MM.1S (cell line): Measurements from ENCODE around the gene ATXN1.

Experiments used
- DNase-seq: peaks from one replicate; pipeline ENCODE4 v3.0.0-alpha.2; 2015
- H2AFZ ChIP-seq: fragments of 300-600 bp; sonication (generic); 2 replicates; pipeline ENCODE4 v1.6.0; 2016; ENCODE audit warnings: antibody characterized with exemption, low read length
- H3F3A ChIP-seq: fragments of 300-600 bp; sonication (generic); 2 replicates; pipeline ENCODE4 v1.6.1; 2016; ENCODE audit warnings: mild to moderate bottlenecking, antibody characterized with exemption, low read length, moderate library complexity, mixed read lengths; ENCODE audit not compliant: insufficient read depth
- H3K27ac ChIP-seq: fragments of 300-600 bp; sonication (generic); 2 replicates; pipeline ENCODE4 v1.5.1; 2016; ENCODE audit warnings: mild to moderate bottlenecking, low read length
- H3K27me3 ChIP-seq: fragments of 300-600 bp; sonication (generic); replicated peaks from 2 replicates; pipeline ENCODE4 v1.6.0; 2016; ENCODE audit warnings: low read length; ENCODE audit not compliant: insufficient read depth
- H3K36me3 ChIP-seq: fragments of 300-600 bp; sonication (generic); replicated peaks from 2 replicates; pipeline ENCODE4 v1.6.1; 2016; ENCODE audit warnings: mild to moderate bottlenecking, low read length, mixed read lengths; ENCODE audit not compliant: insufficient read depth
- H3K4me1 ChIP-seq: fragments of 300-600 bp; sonication (generic); 2 replicates; pipeline ENCODE4 v1.6.1; 2016; ENCODE audit warnings: low read length, mixed read lengths
- H3K4me2 ChIP-seq: fragments of 300-600 bp; sonication (generic); 2 replicates; pipeline ENCODE4 v1.6.0; 2016; ENCODE audit warnings: low read depth, low read length
- H3K4me3 ChIP-seq: fragments of 300-600 bp; sonication (generic); 2 replicates; pipeline ENCODE4 v1.5.1; 2016; ENCODE audit warnings: low read length, mixed read lengths
- H3K79me2 ChIP-seq: fragments of 300-600 bp; sonication (generic); 2 replicates; pipeline ENCODE4 v1.6.1; 2016; ENCODE audit warnings: mixed run types, low read length, mixed read lengths
- H3K9ac ChIP-seq: fragments of 300-600 bp; sonication (generic); 2 replicates; pipeline ENCODE4 v1.6.1; 2016; ENCODE audit warnings: low read length, mixed read lengths
- H3K9me2 ChIP-seq: fragments of 300-600 bp; sonication (generic); replicated peaks from 2 replicates; pipeline ENCODE4 v1.6.1; 2016; ENCODE audit warnings: mild to moderate bottlenecking, low read length, mixed read lengths; ENCODE audit not compliant: insufficient read depth
- H3K9me3 ChIP-seq: fragments of 300-600 bp; sonication (generic); replicated peaks from 2 replicates; pipeline ENCODE4 v1.6.1; 2016; ENCODE audit warnings: mild to moderate bottlenecking, low read length, mixed read lengths; ENCODE audit not compliant: insufficient read depth
- H4K20me1 ChIP-seq: fragments of 300-600 bp; sonication (generic); 2 replicates; pipeline ENCODE4 v1.6.1; 2016; ENCODE audit warnings: mild to moderate bottlenecking, low read length, moderate library complexity, mixed read lengths; ENCODE audit not compliant: insufficient read depth
- EZH2 ChIP-seq: fragments of 300-600 bp; sonication (generic); optimal IDR thresholded peaks from 2 replicates; pipeline ENCODE3; 2017; ENCODE audit warnings: low read depth, mild to moderate bottlenecking, antibody characterized with exemption, low read length, mixed read lengths
- EZH2phosphoT487 ChIP-seq: fragments of 300-600 bp; sonication (generic); IDR thresholded peaks from 2 replicates; pipeline ENCODE4 v1.6.1; 2018; ENCODE audit warnings: antibody characterized with exemption, low read length
- TF ChIP-seq, protein P1 (sequence below): fragments of 300-600 bp; sonication (generic); IDR thresholded peaks from 2 replicates; pipeline ENCODE4 v1.5.1; 2016; ENCODE audit warnings: antibody characterized with exemption, low read length, mixed read lengths

ATXN1 gene

DNA sequence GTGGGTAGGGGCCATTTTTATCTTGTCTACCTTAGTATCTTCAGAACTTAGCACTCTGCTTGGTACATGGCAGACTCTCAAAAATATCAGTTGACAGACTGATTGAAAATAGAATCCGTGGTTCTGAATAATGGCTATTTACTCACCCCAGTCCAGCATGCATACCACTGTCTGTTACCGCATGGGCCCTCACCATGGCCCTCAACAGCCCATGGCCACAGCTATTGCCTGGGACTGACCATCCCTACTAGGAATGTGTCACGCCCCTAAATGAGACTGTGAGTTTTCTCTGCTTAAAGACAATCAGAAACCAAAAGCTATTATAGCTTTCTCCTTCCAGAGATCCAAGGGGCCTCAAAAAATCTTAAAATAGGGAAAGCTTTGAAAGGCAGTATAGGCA, 207.7 kb downstream of the ATXN1 start:
- no peak for DNase-seq
- Histone ChIP-seq H3K9ac (no peak overlapping the region), H3K36me3 (no peaks in the 10 kb centered on the region)

DNA sequence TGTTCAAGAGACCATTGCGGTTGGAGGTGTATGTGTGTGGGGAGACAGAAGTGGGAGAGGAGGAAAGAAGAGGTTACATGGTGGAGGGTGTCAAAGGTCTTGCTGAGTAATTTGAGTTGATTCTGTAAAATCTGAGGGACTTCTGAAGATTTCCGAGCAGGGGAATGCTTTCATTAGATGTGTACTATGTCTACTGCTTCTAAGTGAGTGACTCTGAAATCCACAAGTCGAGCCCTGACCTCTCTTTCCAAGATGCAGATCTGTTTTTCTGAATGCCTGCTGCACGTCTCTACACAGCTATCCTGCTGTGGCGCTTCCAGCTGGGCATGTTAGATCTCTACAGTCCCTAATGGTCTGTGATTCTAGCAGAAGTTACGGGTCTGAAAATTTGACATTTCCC, 209.8 kb downstream of the ATXN1 start:
- no peak for DNase-seq
- no peak overlapping the region for H3K4me3 ChIP-seq
- no peak for TF ChIP-seq EZH2phosphoT487
- TF ChIP-seq EZH2: no peak
- TF ChIP-seq, protein P1, sequence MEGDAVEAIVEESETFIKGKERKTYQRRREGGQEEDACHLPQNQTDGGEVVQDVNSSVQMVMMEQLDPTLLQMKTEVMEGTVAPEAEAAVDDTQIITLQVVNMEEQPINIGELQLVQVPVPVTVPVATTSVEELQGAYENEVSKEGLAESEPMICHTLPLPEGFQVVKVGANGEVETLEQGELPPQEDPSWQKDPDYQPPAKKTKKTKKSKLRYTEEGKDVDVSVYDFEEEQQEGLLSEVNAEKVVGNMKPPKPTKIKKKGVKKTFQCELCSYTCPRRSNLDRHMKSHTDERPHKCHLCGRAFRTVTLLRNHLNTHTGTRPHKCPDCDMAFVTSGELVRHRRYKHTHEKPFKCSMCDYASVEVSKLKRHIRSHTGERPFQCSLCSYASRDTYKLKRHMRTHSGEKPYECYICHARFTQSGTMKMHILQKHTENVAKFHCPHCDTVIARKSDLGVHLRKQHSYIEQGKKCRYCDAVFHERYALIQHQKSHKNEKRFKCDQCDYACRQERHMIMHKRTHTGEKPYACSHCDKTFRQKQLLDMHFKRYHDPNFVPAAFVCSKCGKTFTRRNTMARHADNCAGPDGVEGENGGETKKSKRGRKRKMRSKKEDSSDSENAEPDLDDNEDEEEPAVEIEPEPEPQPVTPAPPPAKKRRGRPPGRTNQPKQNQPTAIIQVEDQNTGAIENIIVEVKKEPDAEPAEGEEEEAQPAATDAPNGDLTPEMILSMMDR: no peak

More for the DNA sequence above, 207.7 kb downstream of the ATXN1 start:
- TF ChIP-seq EZH2: no peak
- TF ChIP-seq, protein P1: no peak
- TF ChIP-seq EZH2phosphoT487: no peak
- Histone ChIP-seq H3K4me1 (no peaks in the 10 kb centered on the region), H4K20me1 (no peaks in the 10 kb centered on the region), H3K4me2 (no peak overlapping the region), H3F3A (no peaks in the 10 kb centered on the region), H3K27me3 (no peaks in the 10 kb centered on the region), H2AFZ (no peak overlapping the region), H3K9me2 (no peaks in the 10 kb centered on the region), H3K9me3 (no peaks in the 10 kb centered on the region), H3K27ac (no peak overlapping the region), H3K79me2 (no peaks in the 10 kb centered on the region), H3K4me3 (no peak overlapping the region)

DNA sequence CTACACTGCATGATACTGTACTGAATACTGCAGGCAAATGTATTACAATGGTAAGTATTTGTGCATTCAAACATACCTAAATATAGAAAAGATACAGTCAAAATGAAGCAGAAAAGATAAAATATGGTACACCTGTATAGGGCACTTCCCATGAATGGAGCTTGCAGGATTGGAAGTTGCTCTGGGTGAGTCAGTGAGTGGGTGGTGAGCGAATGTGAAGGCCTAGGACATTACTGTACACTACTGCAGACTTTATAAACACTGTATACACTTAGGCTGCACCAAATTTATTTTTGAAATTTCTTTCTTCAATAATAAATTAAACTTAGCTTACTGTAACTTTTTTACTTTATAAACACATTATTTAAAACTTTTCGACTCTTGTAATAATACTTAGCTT, 213.1 kb downstream of the ATXN1 start:
- Histone ChIP-seq H3K9me3 (no peaks in the 10 kb centered on the region), H3K79me2 (no peaks in the 10 kb centered on the region), H3K27ac (no peak overlapping the region), H3K9ac (no peak overlapping the region), H3K4me3 (no peak overlapping the region), H3K36me3 (no peaks in the 10 kb centered on the region), H3K27me3 (no peaks in the 10 kb centered on the region), H3K4me2 (no peak overlapping the region), H3F3A (no peaks in the 10 kb centered on the region), H3K9me2 (no peaks in the 10 kb centered on the region), H4K20me1 (no peaks in the 10 kb centered on the region), H3K4me1 (no peaks in the 10 kb centered on the region), H2AFZ (no peak overlapping the region)
- TF ChIP-seq, protein P1: no peak
- TF ChIP-seq EZH2 (no peak), EZH2phosphoT487 (no peak)
- DNase-seq: no peak

More for the DNA sequence above, 209.8 kb downstream of the ATXN1 start:
- H4K20me1 ChIP-seq: no peaks in the 10 kb centered on the region
- no peak overlapping the region for H3K4me2 ChIP-seq
- H2AFZ ChIP-seq: no peak overlapping the region
- no peaks in the 10 kb centered on the region for H3K9me3 ChIP-seq
- H3K36me3 ChIP-seq: no peaks in the 10 kb centered on the region
- no peak overlapping the region for H3K27ac ChIP-seq
- H3F3A ChIP-seq: no peaks in the 10 kb centered on the region
- no peaks in the 10 kb centered on the region for H3K27me3 ChIP-seq
- no peaks in the 10 kb centered on the region for H3K4me1 ChIP-seq
- no peaks in the 10 kb centered on the region for H3K9me2 ChIP-seq
- no peaks in the 10 kb centered on the region for H3K79me2 ChIP-seq
- H3K9ac ChIP-seq: no peak overlapping the region
